Renal pelvis (tissue), 4 donors: ENCODE data around the gene CHMP6. TPM values are rescaled to one million over a fixed set of nuclear protein-coding genes. Genes with fewer than 3 reads are reported as not detected.
A peak's percentile ranks its signal among the peaks of the same experiment; 100 is the strongest.
"Not testable (repeated sequence)": the region's sequence is repeated elsewhere in the genome, so short reads cannot be mapped to it uniquely, and the experiment has no call there.

Experiments
- DNase-seq: peaks from one replicate; pipeline ENCODE4 v3.0.0-alpha.2; 2013
- polyA plus RNA-seq, 3 donors: library from polyadenylated mRNA; unstranded; fragments of 120-200 nt; gene quantifications; one replicate each; pipeline ENCODE4 v1.2.1, GENCODE V29; 2013; ENCODE audit not compliant: insufficient read length in 3 of 3

Gene CHMP6
- polyA plus RNA-seq, 3 donors = 24.8 to 30.7 (median 26.4) TPM

GRCh38 chr17:81006891-81007290 is 15.2 kb downstream of the CHMP6 start:
- no peak for DNase-seq

- no peak for DNase-seq
Measured at GRCh38 chr17:81008140-81008539, 16.5 kb downstream of the CHMP6 start.

GRCh38 chr17:81009136-81009535 is 17.5 kb downstream of the CHMP6 start:
- DNase-seq = no peak

GRCh38 chr17:81010935-81011334 is 19.3 kb downstream of the CHMP6 start:
- no peak for DNase-seq

- no peak for DNase-seq
Measured at GRCh38 chr17:81011951-81012350, 20.3 kb downstream of the CHMP6 start.

GRCh38 chr17:81012574-81013447 is 21.2 kb downstream of the CHMP6 start:
- DNase-seq = no peak

GRCh38 chr17:81013642-81014041 is 22.0 kb downstream of the CHMP6 start:
- no peak for DNase-seq

- DNase-seq = no peak
Measured at GRCh38 chr17:81015136-81015535, 23.5 kb downstream of the CHMP6 start.

- DNase-seq = no peak
Measured at GRCh38 chr17:81016575-81016974, 24.9 kb downstream of the CHMP6 start.

- DNase-seq = not testable (repeated sequence)
Measured at GRCh38 chr17:81017330-81017729, 25.7 kb downstream of the CHMP6 start.

GRCh38 chr17:81018044-81018802 is 26.6 kb downstream of the CHMP6 start:
- peak; percentile 56 for DNase-seq

- no peak for DNase-seq
Measured at GRCh38 chr17:81019563-81020442, 28.2 kb downstream of the CHMP6 start.

GRCh38 chr17:81020443-81020766 is 28.8 kb downstream of the CHMP6 start:
- no peak for DNase-seq

- DNase-seq = no peak
Measured at GRCh38 chr17:81020767-81021497, 29.3 kb downstream of the CHMP6 start.

- DNase-seq = no peak
Measured at GRCh38 chr17:81021531-81022343, 30.1 kb downstream of the CHMP6 start.

- DNase-seq = no peak
Measured at GRCh38 chr17:81022344-81022676, 30.7 kb downstream of the CHMP6 start.

GRCh38 chr17:81025065-81025740 is 33.6 kb downstream of the CHMP6 start:
- DNase-seq = no peak

GRCh38 chr17:81025741-81026129 is 34.1 kb downstream of the CHMP6 start:
- no peak for DNase-seq

GRCh38 chr17:81026266-81027036 is 34.8 kb downstream of the CHMP6 start:
- DNase-seq = no peak
